GM19023 (cell line): ENCODE data around the gene HSF5.

Experiments
- ATAC-seq: cut with Tn5 transposase; IDR thresholded peaks from one replicate; pipeline ENCODE4 v1.9.1; 2021; ENCODE audit warnings: mild to moderate bottlenecking, moderate library complexity; ENCODE audit not compliant: unreplicated experiment

Gene HSF5

DNA sequence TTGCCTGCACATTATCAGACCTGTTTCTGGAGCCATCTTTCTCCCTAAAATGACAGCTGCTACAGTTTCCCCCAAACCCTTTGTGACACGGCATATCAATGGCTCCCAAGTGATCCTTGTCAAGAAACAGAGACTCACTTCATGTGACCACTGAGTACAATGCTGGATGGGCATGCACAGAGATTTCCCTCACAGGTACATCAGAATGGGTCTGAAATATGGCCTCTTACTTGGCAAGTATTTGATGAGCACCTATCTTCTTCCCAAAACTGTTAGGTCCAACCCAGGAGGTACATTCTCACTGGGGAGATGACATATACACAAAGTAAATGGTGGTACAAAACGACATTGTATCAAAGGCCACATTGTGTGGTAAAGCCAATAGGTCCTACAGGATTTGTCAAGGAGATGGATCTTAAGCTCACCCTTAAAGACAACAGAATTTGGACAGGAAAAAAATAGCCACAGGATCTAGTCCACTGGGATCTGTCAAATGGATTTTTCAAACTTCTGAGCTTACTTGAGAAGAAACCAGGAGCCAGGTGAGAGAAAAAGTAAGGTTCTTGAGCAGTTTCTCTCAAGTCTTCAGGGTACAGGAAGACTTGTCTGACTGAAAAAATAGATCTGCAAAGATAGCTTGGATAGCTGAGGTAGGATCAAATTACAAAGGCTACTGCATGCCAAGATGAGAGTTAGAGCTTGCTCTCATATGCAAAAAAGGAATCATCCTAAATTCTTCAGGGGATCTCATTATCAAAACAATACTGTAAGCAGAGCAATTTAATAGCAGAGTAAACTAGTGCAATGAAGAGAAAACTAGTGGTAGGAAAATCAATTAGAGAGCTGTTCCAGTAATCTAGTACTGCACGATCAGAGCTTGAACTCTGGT, 99.7 kb downstream of the HSF5 start:
- no peak for ATAC-seq

DNA sequence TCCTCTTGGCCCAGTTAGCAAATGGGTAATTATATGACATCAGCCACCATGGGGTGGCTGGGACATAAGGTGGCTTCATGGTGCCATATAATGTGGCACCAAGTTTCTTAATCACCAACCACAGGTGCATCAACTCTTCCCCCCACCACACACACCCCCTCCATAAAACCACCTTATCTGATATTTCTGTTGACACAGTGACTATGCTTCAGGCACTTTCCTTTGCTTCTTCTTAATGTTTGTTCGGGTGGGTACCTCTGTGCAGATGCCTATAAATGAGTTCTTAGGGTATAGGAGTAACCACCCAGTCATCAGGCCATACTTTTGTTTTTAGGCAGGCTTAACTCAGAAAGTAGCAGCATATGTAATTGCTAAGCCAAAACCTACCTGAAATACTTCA, 100.4 kb downstream of the HSF5 start:
- no peak for ATAC-seq

DNA sequence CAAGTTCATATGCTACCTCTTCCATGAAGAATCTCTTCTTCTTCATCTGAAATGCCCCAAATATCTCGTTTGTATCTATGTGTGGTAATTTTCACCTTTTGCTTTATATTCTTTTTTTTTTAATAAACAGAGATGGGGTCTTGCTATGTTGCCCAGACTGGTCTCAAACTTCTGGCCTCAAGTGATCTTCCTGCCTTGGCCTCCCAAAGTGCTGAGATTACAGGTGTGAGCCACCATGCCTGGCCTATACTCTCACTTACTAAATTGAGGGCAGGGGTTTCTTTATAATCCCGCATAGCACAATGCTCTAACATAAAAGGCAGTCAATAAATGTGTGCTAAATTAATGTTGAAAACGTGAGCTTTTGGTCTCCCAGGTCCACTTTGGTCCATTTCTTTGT, 101.5 kb downstream of the HSF5 start:
- no peak for ATAC-seq

DNA sequence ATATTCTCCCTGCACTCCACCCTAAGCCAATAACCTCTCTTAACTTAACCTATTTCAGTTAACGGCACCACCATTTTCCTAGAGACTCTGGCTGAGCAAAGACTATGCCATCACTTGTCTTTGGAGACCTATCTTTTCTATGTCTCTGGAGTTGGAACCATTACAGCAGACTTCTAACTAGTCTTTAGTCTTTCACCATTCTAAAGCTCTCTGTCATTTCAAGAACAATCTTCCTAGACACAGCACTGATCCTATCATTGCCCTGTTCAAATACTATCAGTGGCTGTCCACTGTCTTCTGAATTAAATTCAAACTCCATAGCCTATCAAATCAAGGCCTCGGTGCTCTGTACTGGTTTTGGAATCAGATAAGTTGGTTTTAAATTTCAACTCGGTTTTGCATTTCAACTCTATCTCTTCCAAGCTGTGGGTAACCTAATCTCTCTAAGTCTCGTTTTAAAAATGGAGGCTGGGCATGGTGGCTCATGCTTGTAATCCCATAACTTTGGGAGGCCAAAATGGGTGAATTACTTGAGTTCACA, 102.8 kb downstream of the HSF5 start:
- ATAC-seq = no peak

DNA sequence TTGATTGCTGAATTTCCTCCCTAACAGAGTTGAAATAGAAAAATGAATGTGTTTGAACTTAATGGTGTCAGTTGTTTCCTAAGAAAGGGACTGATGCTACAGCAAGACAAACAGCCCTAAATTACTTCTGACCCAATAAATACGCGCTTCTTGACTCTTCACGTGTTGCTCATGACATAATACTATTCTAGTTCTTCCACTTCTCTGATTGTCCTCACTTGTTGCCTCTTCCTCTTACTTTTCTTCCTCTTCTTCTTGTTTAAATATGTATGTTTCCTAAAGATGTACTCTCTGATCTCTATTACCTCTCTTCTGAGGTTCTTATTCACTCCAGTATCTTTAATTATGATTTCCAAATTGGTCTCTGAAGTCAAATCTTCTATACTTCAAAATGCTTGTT, 103.3 kb downstream of the HSF5 start:
- no peak for ATAC-seq

DNA sequence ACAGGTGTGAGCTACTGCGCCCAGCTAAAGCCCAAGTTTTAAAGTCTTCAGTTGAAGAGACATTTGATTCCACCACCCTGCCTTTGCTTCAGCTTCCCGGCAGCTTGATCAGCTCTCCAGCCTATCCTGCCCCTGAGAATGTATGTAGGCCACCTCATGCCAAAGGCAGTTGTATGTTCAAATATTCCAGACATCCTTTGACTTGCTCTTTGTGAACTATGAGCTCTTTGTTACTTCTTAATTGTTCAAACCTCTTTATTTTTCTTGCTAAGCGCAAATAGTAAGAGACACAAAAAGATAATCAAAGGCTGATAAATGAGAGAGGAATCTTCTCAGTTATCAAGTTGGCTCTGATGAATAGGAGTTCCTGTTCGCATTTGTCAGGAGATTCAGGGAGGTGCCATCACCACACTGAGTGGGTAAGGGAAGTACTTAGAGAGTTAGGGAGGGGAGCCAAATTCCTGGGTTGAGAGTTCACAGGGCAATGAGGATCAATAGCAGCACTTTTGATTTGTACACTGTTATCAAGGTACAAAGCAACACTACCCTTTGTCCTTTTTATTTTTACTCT, 104.2 kb downstream of the HSF5 start:
- no peak for ATAC-seq

DNA sequence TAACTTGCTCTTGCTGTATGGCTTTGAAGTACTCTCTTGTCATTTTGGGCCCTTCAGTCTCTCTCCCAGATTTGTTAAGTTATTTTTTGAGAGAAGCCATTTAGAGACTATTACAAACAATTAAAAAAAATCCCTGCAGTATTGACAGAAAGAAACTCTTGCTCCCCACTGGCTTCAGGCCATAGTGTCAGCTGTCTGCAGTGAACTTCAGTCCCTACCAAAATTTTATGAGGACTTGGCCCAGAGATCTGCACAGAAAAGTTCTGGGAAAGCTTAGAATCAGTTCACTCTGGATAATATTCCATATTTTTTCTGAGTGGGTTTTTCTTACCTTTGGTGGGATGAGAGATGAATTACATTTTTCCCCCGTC, 105.4 kb downstream of the HSF5 start:
- no peak for ATAC-seq

DNA sequence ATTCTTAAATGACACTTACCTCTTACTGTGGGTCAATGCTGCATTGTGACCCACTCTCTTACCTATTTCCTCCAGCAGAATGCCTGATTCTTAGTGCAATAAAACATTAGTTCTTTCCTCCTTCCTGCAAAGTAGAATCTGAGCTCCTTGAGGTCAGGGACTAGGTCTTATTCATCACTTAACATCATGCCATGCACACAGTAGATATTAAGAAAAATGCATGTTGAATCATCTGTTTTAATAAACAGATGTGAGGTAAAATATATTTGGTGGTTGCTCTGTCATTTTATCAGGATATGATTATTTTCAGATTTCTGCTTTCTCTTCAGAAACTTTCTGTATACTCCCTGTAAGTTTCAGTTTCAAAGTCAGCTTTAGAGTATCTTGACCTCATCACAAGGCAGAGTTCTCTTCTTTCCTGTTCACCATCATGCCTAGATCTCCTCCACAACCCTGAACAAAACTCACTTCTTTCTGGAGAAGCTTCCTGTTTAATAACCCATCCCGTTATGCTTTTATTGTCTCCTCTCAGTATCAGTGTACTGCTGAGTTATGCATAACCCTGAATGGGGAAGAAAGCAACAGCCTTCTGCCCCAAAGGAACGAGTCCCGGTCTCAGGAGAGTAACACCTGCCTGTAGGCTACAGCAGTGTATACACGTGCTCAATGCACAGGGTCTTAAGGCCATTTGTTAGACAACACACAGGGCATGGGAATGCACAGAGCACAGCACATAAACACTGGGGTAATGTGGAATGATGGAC, 105.9 kb downstream of the HSF5 start:
- ATAC-seq = no peak

DNA sequence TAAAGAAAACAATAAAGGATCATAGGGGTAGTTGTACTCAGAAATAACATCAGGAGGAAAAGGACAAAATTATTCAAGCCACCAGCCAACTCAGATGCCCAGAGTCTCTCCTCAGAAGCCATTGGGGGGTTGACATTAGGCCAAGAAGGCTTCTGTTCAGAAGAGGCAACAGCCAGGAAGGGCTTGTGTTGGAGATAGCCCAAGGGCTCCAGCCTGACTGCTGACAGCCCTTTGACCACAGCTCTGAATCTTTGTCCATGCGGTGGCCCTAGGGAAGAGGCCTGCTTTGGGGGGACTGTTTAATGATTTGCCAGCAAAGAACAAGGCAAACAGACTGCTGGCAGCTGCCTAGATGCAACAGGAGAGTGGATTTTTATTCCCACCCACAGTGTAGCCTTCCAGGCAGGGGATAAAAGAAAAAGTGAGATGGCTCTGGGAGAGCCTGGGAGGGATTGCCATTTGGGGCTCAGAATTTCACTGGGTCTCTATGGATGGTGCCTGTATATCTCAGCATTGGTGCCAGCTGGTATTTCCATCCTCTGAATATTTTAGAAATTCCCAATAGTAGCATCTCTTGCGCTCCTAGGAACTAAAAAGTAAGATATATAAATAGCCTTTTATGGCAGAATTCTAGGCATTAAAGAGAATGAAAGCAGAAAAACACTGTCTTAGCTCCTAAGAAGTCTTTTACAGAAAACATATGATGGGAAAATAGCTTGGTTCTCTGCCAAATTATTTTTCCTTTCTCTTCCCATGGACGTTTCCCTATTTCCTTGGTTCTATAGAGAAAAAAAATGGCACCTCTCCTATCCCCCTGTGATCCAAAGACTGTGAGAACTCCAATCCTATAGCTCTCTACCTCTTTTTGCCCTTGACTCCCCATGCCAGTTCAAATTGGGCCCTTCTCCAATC, 106.8 kb downstream of the HSF5 start:
- ATAC-seq = no peak

DNA sequence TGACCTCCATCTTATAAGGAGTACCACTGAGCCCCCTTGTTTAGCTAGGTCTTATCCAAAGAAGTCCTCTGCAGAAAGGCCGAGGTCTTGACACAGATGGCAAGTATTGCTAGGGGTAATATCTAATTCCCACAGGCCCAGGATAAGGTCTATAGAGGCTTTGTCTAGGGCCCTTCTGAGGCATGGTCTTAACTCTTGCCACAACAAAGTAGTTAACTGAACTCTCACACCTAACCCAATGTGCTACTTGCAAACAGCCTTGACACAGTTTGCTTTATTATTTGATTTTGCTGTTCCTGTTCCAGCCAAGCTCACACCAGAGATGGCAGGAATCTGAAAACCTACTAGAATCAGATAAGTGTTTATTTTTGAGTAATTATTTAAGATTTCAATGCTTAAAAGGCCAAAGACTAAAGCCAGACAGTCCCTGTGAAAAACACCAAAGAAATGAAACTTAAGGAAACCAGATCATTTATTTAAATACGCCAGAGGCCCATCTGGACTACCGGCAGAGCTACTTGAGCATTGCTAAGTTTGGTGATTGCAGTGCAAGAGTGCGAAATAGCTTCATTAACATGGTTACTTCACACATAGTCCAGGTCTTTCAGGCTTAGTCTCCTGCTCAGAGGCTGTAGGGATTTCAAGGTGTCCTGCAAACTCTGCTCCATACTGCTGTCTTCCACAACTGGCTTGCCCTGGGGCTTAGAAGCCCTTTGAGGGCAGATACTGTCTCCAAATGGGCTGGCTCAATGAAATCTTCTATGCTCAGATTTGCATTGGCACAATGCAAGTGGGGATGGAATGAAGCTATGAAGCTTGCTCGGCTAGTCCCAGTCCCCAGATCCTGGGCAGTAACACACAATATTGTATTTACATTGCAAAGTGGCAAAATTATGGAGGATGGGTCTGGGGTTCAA, 107.7 kb downstream of the HSF5 start:
- ATAC-seq = no peak

DNA sequence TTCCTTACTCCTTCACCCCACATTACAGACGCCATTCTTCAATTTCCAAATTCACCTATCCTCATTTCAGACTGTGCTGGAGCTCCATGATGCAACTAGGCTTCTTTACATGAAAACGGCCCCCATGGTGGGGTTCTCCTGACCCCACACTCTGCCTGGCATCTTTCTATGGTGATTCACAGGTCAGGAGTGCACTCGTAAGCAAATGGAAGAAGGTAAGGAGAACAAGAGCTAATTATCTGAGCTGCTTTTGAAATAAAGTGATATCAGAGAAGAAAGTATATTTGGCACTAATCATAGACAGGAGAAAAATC, 108.7 kb downstream of the HSF5 start:
- no peak for ATAC-seq

DNA sequence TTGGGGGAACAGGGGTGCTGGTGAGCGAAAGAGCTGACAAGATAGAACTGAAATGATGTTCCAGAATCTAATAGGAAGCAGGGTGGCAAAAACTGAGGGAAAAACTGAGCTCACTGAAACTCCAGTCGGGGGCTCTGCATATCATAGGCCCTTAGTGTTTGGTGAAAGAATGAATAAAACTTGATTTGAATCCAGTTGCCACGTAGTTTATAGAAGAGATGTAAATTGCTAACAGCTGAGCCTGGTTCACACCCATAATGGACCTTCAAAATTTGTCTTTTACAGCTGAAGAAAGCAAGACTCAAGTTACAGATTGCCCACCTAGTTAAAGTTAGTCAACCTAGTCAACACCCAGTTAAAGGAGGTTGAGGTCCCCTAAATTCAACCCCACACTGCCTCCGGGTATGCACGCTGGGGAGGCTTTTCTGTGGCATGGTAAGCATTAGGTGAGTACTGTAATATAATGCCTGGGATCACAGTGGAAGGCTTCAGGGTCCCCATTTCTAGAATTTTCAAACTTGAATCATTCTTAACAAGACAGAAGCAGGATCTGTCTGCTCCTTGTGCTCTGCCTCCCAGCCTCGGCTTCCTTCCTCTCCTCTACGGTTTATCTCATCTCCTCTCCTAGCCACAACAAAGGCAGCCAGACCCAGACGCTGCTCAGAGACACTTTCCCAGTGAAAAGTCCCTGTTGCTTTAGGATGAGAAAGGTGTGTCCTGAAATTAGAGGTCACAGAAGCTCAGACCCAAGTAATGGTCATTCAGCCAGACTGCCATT, 109.3 kb downstream of the HSF5 start:
- no peak for ATAC-seq

DNA sequence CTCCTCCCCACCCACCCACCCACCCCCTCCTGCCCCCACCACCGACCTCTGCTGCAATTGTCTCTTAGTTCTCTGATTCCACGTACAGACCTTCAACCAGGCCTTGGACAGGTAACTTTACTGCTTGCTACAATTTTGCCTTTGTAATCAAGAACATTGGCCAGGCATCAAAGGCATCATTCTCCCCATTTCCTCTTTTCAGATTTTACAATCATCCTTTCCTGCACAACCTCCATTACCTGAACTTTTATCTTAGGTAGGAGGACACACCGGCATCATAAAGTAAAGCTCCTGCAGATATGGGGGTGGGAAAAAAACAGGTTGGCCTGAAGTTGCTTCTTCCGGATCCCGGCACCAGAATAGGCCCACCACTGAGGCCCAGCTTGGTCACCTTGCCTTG, 110.5 kb downstream of the HSF5 start:
- ATAC-seq = no peak

DNA sequence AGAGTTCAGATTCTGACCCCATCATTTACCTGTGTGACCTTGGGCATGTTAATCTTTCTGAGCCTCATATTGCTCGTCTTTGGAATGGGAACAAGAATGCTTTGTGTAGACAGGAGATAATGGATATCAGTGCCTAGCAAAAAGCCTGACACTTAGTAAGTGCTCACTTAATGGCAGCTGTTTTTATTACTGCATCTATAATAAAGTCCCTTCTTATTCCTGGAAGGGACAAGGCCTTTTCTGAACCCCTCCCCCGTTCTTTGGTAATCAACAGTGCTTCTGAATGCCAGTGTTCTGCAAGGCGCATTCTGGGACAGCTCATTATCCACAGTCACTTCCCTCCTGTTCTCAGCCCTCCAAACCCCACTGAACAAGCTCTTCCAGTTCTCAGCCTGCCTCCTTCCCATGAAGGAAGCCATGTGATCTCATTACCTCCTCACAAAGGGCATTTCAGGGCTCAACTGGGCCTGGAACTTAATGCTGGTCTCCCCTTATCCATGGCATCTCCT, 111.1 kb downstream of the HSF5 start:
- ATAC-seq = no peak

DNA sequence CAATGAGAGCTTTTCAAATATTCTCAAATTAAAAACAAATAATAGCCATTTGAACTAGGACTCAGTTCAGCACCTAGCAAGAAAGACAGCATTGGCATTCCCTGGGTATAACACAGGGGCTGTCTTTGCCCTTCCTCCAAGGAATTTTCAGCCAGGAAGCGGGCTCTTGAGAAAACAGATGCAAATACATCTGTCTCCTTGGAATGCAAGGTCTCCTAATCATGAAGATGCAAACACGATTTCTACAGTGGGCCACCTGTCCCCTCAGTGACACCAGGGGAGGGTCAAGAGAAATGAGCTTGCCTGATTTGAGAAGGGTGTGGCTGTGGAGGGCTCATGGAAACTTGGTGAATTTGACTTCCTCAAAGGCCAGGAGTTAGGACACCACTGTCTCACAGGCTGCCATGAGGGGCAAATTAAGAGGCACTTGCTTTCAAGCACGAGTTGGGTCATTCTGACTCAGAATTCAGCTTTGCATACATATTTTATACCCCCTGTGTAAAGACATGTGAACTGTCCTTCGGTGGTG, 111.7 kb downstream of the HSF5 start:
- no peak for ATAC-seq

DNA sequence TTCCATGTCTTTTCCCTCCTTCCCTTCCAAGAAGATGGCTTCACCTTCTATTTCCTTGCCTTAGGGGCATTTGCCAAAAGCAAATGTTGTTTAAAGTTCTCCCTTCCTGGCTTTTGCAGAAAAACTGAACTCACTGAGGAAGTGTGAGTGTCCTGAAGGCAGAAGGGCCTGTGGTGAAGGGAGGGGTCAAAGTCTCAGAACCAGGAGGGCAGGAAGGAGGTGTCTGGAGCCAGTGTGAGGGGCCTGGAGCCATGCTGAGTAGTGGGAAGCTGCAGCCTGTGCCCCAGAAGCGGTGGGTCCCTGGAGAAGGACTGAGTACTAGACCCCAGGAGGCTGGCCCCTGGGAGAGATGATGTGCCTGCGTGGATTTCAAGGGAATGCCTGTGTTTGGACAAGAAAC, 112.4 kb downstream of the HSF5 start:
- no peak for ATAC-seq

DNA sequence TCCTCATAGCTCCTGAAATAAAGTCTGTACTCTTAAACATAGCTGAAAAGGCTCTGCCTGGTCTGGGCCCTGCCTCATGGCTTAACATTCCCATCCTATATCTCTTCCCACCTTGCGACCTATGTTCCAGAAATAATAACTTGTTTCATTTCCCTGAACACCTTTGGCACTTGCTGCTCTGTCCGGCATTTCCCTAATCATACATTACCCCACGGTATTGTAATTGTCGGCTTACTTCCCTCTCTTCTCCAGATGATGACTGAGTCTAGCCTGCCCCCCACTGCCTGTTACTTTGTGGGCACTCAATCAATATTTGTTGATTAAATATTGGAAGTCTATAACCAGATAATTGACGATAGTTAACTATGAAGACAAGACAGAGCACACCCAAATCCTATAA, 113.0 kb downstream of the HSF5 start:
- no peak for ATAC-seq

DNA sequence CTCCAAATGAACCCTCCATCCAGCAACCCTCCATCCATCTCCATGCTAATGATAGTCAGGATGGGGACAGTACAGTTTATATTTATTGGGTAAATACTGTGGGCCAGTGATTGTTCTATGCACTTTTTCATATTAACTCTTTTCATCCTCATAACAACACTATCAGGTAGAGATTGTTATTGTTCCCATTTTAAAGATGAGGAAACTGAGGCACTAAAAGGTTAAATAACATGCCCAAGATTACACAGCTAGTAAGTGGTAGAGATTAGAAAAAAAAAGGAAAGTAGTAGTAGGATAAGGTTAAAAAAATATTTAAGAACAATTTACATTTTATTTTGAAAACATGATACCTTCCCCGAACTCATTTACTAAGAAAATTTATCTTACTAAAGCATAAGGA, 114.3 kb downstream of the HSF5 start:
- no peak for ATAC-seq

DNA sequence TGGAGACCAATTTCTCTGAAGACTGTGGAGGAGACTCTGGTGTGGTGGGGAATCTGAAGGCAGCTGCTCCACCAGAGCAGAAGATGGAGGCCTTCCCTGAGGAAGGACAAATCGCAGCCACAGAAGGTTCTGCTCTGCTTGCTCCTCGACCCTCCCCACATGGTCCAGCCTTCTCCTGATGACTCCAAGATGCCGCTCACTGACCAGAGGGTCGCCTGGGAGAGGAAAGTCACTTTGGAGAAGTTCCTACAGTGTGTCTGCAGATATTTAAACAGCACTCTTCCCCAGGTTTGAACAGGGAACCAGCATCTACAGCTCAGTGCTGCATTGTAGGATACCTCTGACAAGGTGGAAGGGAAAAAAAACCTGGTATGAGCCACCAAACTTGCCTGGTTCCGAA, 115.2 kb downstream of the HSF5 start:
- ATAC-seq = no peak
